HG03064 (cell line): ENCODE data around the gene DLX3.

ENCODE experiments used
- ATAC-seq: cut with Tn5 transposase; IDR thresholded peaks from one replicate; pipeline ENCODE4 v1.9.1; 2021; ENCODE audit warnings: low read depth; ENCODE audit not compliant: unreplicated experiment

The DLX3 gene

GRCh38 chr17:49962599-49963308, 32.3 kb downstream of the DLX3 start:
- ATAC-seq: no peak

GRCh38 chr17:49959183-49959935, 35.7 kb downstream of the DLX3 start:
- ATAC-seq: no peak

GRCh38 chr17:49958723-49959122, 36.3 kb downstream of the DLX3 start:
- ATAC-seq: no peak

- no peak for ATAC-seq
These were observed 37.7 kb downstream of the DLX3 start for GRCh38 chr17:49957350-49957749.

- ATAC-seq: no peak
These were observed 38.2 kb downstream of the DLX3 start for GRCh38 chr17:49956780-49957179.

GRCh38 chr17:49955157-49955556, 39.9 kb downstream of the DLX3 start:
- no peak for ATAC-seq

GRCh38 chr17:49952912-49953497, 42.0 kb downstream of the DLX3 start:
- ATAC-seq: no peak

GRCh38 chr17:49952209-49952911, 42.7 kb downstream of the DLX3 start:
- no peak for ATAC-seq

- ATAC-seq: no peak
These were observed 43.5 kb downstream of the DLX3 start for GRCh38 chr17:49951362-49952082.

GRCh38 chr17:49949634-49950033, 45.4 kb downstream of the DLX3 start:
- no peak for ATAC-seq

- ATAC-seq: no peak
These were observed 48.0 kb downstream of the DLX3 start for GRCh38 chr17:49946964-49947584.

GRCh38 chr17:49946208-49946607, 48.8 kb downstream of the DLX3 start:
- no peak for ATAC-seq

GRCh38 chr17:49944273-49944870, 50.7 kb downstream of the DLX3 start:
- no peak for ATAC-seq

GRCh38 chr17:49942947-49943346, 52.1 kb downstream of the DLX3 start:
- no peak for ATAC-seq

GRCh38 chr17:49941427-49941826, 53.6 kb downstream of the DLX3 start:
- ATAC-seq: no peak
